Immature natural killer cell (primary cell): ENCODE data around the gene GHRHR. TPM values are rescaled to one million over a fixed set of nuclear protein-coding genes. Genes with fewer than 3 reads are reported as not detected.

Source experiments
- DNase-seq, 3 donors: peaks; one replicate each; pipeline ENCODE4 v3.0.0; 2022; ENCODE audit warnings: mixed read lengths in 1 of 3
- H3K27ac Mint-ChIP-seq, 6 donors: one replicate each; pipeline ENCODE4 v1.8.0; 2020; ENCODE audit warnings: mixed read lengths in 6 of 6, mild to moderate bottlenecking in 5 of 6, inconsistent platforms in 4 of 6, moderate library complexity in 3 of 6
- H3K27me3 Mint-ChIP-seq, 3 donors: one replicate each; pipeline ENCODE4 v1.8.0; 2020 to 2021; ENCODE audit warnings: low read depth in 3 of 3, mild to moderate bottlenecking in 3 of 3, mixed read lengths in 3 of 3, moderate library complexity in 3 of 3, inconsistent platforms in 1 of 3
- H3K36me3 Mint-ChIP-seq, 3 donors: one replicate each; pipeline ENCODE4 v1.8.0; 2020; ENCODE audit warnings: mixed read lengths in 3 of 3, inconsistent platforms in 2 of 3, mild to moderate bottlenecking in 2 of 3
- H3K4me1 Mint-ChIP-seq, 2 donors: one replicate each; pipeline ENCODE4 v1.8.0; 2020; ENCODE audit warnings: inconsistent platforms in 2 of 2, mild to moderate bottlenecking in 2 of 2, mixed read lengths in 2 of 2, moderate library complexity in 1 of 2
- H3K4me3 Mint-ChIP-seq, 5 donors: one replicate each; pipeline ENCODE4 v1.8.0; 2020; ENCODE audit warnings: mild to moderate bottlenecking in 5 of 5, mixed read lengths in 5 of 5, inconsistent platforms in 3 of 5, moderate library complexity in 3 of 5
- H3K9me3 Mint-ChIP-seq, 6 donors: one replicate each; pipeline ENCODE4 v1.8.0; 2020; ENCODE audit warnings: mild to moderate bottlenecking in 6 of 6, mixed read lengths in 6 of 6, inconsistent platforms in 4 of 6, moderate library complexity in 3 of 6
- polyA plus RNA-seq, 3 donors: library from polyadenylated mRNA; unstranded; fragments of 300-500 nt; fragmentation: Illumina TruSeq; gene quantifications; one replicate each; pipeline ENCODE4 v1.2.3, GENCODE V29; 2021

GHRHR gene
- not detected for polyA plus RNA-seq

DNA sequence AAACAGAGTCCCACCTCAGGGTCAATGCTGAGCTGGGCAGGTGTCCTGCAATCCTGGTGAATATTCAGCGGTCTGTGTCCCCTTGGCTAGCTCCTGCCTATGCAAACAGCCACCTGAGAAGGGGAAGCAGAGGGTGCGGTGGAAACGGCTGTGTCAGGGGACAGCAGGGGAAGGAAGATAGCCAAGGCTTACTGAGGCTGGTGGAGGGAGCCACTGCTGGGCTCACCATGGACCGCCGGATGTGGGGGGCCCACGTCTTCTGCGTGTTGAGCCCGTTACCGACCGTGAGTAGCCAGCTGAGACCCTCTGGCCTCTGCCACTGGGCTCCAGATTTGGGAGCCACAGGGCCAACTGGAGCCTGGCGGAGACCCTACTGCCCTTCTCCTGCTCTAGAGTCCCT, at the start of gene GHRHR:
GHRHR (plus strand) TSS at position 112 of the 400 bp plus-strand sequence; CDS start at position 228, 116 bp downstream.
- peaks cover 0 to 14% (median 0%) of the 10 kb centered on the region in 3 donors for H3K27me3 Mint-ChIP-seq
- H3K9me3 Mint-ChIP-seq = peaks cover 0 to 1% (median 0%) of the 10 kb centered on the region in 6 donors
- H3K27ac Mint-ChIP-seq = no peak within 1 kb of the TSS

GRCh38 chr7:30914596-30914995, 49.2 kb upstream of the GHRHR start:
- Mint-ChIP-seq H3K4me3 (no peak overlapping the region), H3K4me1 (no peaks in the 10 kb centered on the region), H3K27me3 (peaks cover 0 to 3% (median 1%) of the 10 kb centered on the region in 3 donors), H3K27ac (no peak overlapping the region), H3K9me3 (no peaks in the 10 kb centered on the region), H3K36me3 (no peaks in the 10 kb centered on the region)
- no peak for DNase-seq

More for the DNA sequence above, at the start of gene GHRHR:
- Mint-ChIP-seq H3K36me3 (no peaks in the 10 kb centered on the region), H3K4me1 (no peaks in the 10 kb centered on the region), H3K4me3 (no peak within 1 kb of the TSS)
- no peak for DNase-seq

GRCh38 chr7:30915005-30915601, 48.6 kb upstream of the GHRHR start:
- no peak for DNase-seq
- H3K4me1 Mint-ChIP-seq = no peaks in the 10 kb centered on the region
- H3K27me3 Mint-ChIP-seq = peaks cover 1 to 3% (median 2%) of the 10 kb centered on the region in 3 donors
- no peak overlapping the region for H3K27ac Mint-ChIP-seq
- H3K9me3 Mint-ChIP-seq = no peaks in the 10 kb centered on the region
- H3K4me3 Mint-ChIP-seq = no peak overlapping the region
- H3K36me3 Mint-ChIP-seq = no peaks in the 10 kb centered on the region

DNA sequence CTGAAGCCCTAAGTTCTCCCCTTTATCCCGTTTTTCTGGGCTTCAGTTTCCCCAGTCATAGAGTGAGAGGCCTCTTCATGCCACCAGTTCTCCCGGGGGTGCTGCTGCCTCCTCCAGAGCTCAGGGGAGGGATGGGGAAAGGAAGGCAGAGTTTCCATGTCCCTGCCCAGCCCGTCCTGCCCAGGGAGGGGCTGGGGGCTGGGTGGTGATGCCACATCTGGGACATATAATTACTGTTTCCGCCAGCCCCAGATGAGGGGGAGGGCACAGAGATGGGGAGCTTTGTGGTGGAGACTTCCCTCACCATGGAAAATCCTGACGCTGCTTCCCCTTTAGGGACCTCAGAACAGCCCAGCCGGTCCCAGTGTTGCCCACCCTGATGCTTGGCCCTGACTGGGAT, 48.0 kb upstream of the GHRHR start:
- Mint-ChIP-seq H3K4me1 (no peaks in the 10 kb centered on the region), H3K9me3 (no peaks in the 10 kb centered on the region), H3K27me3 (peaks cover 1 to 2% (median 2%) of the 10 kb centered on the region in 3 donors), H3K4me3 (no peak overlapping the region), H3K36me3 (no peaks in the 10 kb centered on the region), H3K27ac (no peak overlapping the region)
- no peak for DNase-seq

DNA sequence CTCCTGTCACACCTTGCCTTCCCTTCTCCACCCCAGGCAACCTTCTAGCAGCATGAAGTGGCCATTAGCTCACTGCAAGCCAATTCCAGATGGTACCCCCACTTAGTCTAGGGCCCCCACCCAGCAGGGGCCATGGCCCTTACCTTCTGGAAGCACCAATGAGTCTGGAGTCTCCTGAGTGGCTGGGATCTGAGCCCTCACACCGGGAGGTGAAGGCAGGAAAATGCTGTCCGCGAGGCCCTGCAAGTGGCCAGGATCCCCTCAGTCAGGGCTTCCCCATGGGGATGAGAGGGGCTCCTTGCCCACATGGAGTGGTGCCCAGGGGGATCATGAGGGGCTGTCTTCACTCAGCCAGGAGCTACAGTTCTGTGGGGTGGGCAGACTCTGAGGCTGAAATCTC, 47.5 kb upstream of the GHRHR start:
- no peaks in the 10 kb centered on the region for H3K9me3 Mint-ChIP-seq
- no peaks in the 10 kb centered on the region for H3K36me3 Mint-ChIP-seq
- peaks cover 1 to 2% (median 2%) of the 10 kb centered on the region in 3 donors for H3K27me3 Mint-ChIP-seq
- no peak overlapping the region for H3K27ac Mint-ChIP-seq
- DNase-seq = no peak
- no peak overlapping the region for H3K4me3 Mint-ChIP-seq
- no peaks in the 10 kb centered on the region for H3K4me1 Mint-ChIP-seq

DNA sequence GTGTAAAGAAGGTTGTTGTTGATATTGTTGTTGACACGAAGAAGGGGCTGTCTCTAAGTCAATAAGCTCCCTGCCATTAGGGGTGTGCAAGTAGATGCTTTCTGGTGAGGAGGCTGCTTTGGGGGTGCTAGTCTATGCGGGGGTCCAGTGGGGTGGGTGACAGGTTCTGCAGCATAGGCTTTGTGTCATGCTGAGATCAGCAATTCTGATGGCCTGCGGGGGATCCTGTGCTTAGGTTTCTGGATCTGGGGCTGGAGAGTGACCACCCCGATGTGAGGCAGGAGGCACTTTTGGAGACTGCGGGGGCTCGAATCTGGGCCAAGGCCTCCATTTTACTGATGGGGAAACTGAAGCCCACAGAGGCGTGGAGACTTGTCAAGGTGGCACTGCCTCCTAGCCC, 47.0 kb upstream of the GHRHR start:
- no peak for DNase-seq

GRCh38 chr7:30917216-30917893, 46.4 kb upstream of the GHRHR start:
- H3K36me3 Mint-ChIP-seq = no peaks in the 10 kb centered on the region
- H3K27me3 Mint-ChIP-seq = peaks cover 1 to 2% (median 2%) of the 10 kb centered on the region in 3 donors
- H3K4me3 Mint-ChIP-seq = no peak overlapping the region
- no peak for DNase-seq
- no peak overlapping the region for H3K27ac Mint-ChIP-seq
- no peaks in the 10 kb centered on the region for H3K4me1 Mint-ChIP-seq
- no peaks in the 10 kb centered on the region for H3K9me3 Mint-ChIP-seq

More for the DNA sequence above, 47.0 kb upstream of the GHRHR start:
- H3K9me3 Mint-ChIP-seq = no peaks in the 10 kb centered on the region
- no peaks in the 10 kb centered on the region for H3K4me1 Mint-ChIP-seq
- H3K27me3 Mint-ChIP-seq = peaks cover 1 to 2% (median 2%) of the 10 kb centered on the region in 3 donors
- no peak overlapping the region for H3K4me3 Mint-ChIP-seq
- H3K36me3 Mint-ChIP-seq = no peaks in the 10 kb centered on the region
- H3K27ac Mint-ChIP-seq = no peak overlapping the region

DNA sequence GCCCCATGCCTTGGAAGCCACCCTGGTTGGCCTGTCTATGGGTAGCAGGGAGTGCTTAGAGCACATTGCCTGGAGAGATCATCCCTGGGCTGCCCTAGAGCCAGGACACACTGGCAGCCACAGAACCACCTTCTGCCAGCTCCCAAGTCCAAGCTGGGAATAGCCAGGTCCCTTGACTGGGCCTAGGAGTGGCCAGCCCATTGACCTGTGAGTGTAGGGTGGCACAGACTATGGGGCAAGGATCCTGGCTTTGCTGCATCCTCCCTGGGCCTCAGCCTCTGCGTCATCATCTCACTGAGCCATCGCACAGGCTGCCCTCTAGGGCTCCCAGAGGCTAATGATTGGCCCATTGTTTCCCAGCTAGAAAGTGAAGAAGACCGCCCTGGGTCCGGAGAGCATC, 45.1 kb upstream of the GHRHR start:
- no peak for DNase-seq
- Mint-ChIP-seq H3K27ac (no peak overlapping the region), H3K9me3 (no peaks in the 10 kb centered on the region), H3K4me1 (no peaks in the 10 kb centered on the region), H3K4me3 (no peak overlapping the region), H3K36me3 (no peaks in the 10 kb centered on the region), H3K27me3 (peaks cover 1 to 2% (median 2%) of the 10 kb centered on the region in 3 donors)

DNA sequence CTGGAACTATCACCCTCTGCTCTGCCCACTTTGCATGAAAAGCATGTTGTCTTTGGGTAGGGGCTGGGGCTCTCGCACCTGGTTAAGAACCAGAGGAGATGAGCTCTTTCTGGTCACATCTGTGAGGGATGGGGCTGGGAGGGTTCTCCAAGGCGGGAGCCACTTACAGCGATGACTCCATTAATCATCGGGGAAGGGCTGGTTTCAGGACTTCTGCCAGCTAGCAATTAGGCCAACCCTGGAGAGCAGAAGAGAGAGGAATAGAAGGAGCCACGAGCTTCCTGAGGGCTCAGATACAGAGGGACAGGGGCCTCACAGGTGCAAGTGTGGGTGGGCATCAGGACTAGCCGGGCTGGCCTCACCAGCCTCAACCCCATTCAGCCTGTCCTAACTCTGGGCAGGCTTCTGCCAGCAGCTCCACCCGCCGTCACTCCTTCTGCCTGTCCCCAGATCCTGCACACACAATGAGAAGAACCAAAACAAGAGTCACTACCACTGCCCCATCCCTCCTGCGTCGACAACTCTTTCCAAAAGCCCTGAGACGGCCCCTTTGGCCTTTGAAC, 43.7 kb upstream of the GHRHR start:
- Mint-ChIP-seq H3K4me1 (no peaks in the 10 kb centered on the region), H3K27ac (no peak overlapping the region), H3K9me3 (no peaks in the 10 kb centered on the region), H3K27me3 (peaks cover 1 to 2% (median 2%) of the 10 kb centered on the region in 3 donors), H3K4me3 (no peak overlapping the region), H3K36me3 (no peaks in the 10 kb centered on the region)
- no peak for DNase-seq

GRCh38 chr7:30920584-30921539, 42.9 kb upstream of the GHRHR start:
- no peak for DNase-seq
- no peaks in the 10 kb centered on the region for H3K4me1 Mint-ChIP-seq

DNA sequence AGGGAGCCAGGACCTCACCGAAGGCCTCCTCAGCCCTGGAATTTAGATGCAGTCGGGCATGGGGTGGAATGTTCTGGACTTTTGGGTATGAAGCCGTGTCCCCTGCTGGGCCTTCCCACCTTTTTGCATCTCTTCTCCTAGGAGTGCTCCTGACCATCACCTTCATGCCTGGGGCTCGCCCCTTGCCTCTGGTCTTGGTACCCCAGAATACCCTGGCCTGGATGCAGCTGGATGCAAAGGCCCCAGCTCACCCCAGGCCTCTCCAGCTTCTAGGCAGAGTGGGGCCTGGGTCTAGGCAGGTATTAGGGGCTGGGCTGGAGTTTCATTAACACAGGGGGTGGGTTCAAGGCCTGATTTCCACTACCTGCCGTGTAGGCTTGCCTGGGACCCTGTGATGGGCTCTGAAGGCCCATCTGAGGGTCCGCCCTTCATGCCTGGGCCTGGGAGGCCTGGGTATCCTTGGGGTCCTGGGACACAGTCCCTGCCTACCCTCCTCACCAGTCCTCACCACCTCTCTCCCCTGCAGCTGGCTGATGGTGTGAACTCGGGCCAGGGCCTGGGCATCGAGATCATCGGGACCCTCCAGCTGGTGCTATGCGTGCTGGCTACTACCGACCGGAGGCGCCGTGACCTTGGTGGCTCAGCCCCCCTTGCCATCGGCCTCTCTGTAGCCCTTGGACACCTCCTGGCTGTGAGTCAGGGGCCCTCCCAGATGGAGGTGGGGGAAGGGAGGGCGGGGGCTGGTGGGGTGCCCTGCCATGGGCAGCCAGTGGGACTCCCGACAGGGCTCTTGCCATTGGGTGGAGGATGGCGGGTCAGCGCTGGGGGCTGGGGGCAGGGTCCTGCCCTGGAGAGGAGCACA, 42.0 kb upstream of the GHRHR start:
- DNase-seq = no peak
- no peaks in the 10 kb centered on the region for H3K36me3 Mint-ChIP-seq
- no peak overlapping the region for H3K4me3 Mint-ChIP-seq
- H3K27me3 Mint-ChIP-seq = peaks cover 1 to 2% (median 2%) of the 10 kb centered on the region in 3 donors
- no peaks in the 10 kb centered on the region for H3K9me3 Mint-ChIP-seq
- no peaks in the 10 kb centered on the region for H3K4me1 Mint-ChIP-seq
- no peak overlapping the region for H3K27ac Mint-ChIP-seq

More at GRCh38 chr7:30920584-30921539, 42.9 kb upstream of the GHRHR start:
- peaks cover 1 to 2% (median 2%) of the 10 kb centered on the region in 3 donors for H3K27me3 Mint-ChIP-seq
- no peaks in the 10 kb centered on the region for H3K9me3 Mint-ChIP-seq
- no peak overlapping the region for H3K27ac Mint-ChIP-seq
- H3K36me3 Mint-ChIP-seq = no peaks in the 10 kb centered on the region
- H3K4me3 Mint-ChIP-seq = no peak overlapping the region

DNA sequence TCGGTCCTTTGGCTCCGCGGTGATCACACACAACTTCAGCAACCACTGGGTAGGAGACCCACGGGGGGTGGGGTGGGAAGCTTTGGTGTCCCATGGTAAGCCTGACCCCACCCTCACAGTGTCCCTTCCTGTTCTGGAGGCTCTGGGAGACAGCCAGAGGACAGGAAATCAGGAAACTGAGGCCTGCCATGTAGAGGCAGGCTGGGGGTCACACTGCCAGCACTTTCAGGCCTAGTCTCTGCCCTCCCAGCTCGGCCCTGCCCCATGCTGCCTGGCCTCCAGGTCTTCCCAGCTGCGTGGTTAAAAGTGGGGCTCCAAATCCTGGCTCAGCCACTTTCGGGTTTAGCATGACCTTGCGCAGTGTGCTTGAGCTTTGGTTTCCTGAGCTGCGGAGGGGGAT, 41.2 kb upstream of the GHRHR start:
- H3K27ac Mint-ChIP-seq = no peak overlapping the region
- peaks cover under 1 to 2% (median 1%) of the 10 kb centered on the region in 3 donors for H3K27me3 Mint-ChIP-seq
- H3K4me3 Mint-ChIP-seq = no peak overlapping the region
- no peak for DNase-seq
- H3K9me3 Mint-ChIP-seq = no peaks in the 10 kb centered on the region
- no peaks in the 10 kb centered on the region for H3K36me3 Mint-ChIP-seq
- H3K4me1 Mint-ChIP-seq = no peaks in the 10 kb centered on the region
